Measurements from ENCODE around the gene MYBPC3. TPM values are rescaled to one million over a fixed set of nuclear protein-coding genes. Genes with fewer than 3 reads are reported as not detected.
A peak's percentile ranks its signal among the peaks of the same experiment; 100 is the strongest.

The MYBPC3 gene
- total and polyA plus RNA-seq, 2 donors (not counting 1 experiment from before 2014, with no cell fraction given): not detected

- H3K9me3 ChIP-seq (ENCODE audit: control insufficient read depth, insufficient read depth, low read depth, low read length): no peaks in the 10 kb centered on the region
- H3K27ac ChIP-seq (ENCODE audit: insufficient read depth, low read length): peak overlapping the region; percentile 23
- H2AFZ ChIP-seq (ENCODE audit: low read length): peak overlapping the region; percentile 36
- TF ChIP-seq EZH2 (IDR thresholded peaks at IDR 0.05; ENCODE audit: low read length, missing control alignments) (no peak), CTCF (conservative IDR thresholded peaks at IDR 0.05 in 1 of 2, IDR thresholded peaks at IDR 0.05 in 1 of 2; ENCODE audit: low read depth in 1 of 2, low read length in 2 of 2) (no peak)
- H3K36me3 ChIP-seq (ENCODE audit: control insufficient read depth, insufficient read depth, low read length): no peaks in the 10 kb centered on the region
- no peaks in the 10 kb centered on the region for H3K79me2 ChIP-seq (ENCODE audit: control insufficient read depth, insufficient read depth, low read length)
- DNase-seq (ENCODE audit: low read depth in 2 of 2): peak; percentile 63 to 76
- H3K4me2 ChIP-seq (ENCODE audit: extremely low read depth, insufficient read depth, low read length): peak overlapping the region; percentile 59
- H3K27me3 ChIP-seq (ENCODE audit: control insufficient read depth, insufficient read depth, low read length): no peaks in the 10 kb centered on the region
- peaks cover 8% of the 10 kb centered on the region for H3K4me1 ChIP-seq (ENCODE audit: control insufficient read depth, extremely low read depth, insufficient read depth, low read length)
- H3K9ac ChIP-seq (ENCODE audit: insufficient read depth, low read length): no peak overlapping the region
- no peak overlapping the region for H3K4me3 ChIP-seq (replicated peaks in 1 of 4; ENCODE audit: control extremely low read depth in 1 of 4, insufficient read depth in 1 of 4, low read depth in 3 of 4, low read length in 4 of 4)
- no peaks in the 10 kb centered on the region for H4K20me1 ChIP-seq (ENCODE audit: control insufficient read depth, extremely low read depth, insufficient read depth, low read length)
Measured at GRCh38 chr11:47393163-47394049, 40.9 kb upstream of the MYBPC3 start.

- Histone ChIP-seq H3K79me2 (ENCODE audit: control insufficient read depth, insufficient read depth, low read length) (no peaks in the 10 kb centered on the region), H3K4me1 (ENCODE audit: control insufficient read depth, extremely low read depth, insufficient read depth, low read length) (peaks cover 8% of the 10 kb centered on the region), H4K20me1 (ENCODE audit: control insufficient read depth, extremely low read depth, insufficient read depth, low read length) (no peaks in the 10 kb centered on the region), H3K4me3 (replicated peaks in 1 of 4; ENCODE audit: control extremely low read depth in 1 of 4, insufficient read depth in 1 of 4, low read depth in 3 of 4, low read length in 4 of 4) (no peak overlapping the region), H3K4me2 (ENCODE audit: extremely low read depth, insufficient read depth, low read length) (no peak overlapping the region), H3K27ac (ENCODE audit: insufficient read depth, low read length) (no peak overlapping the region), H3K9ac (ENCODE audit: insufficient read depth, low read length) (no peak overlapping the region), H3K9me3 (ENCODE audit: control insufficient read depth, insufficient read depth, low read depth, low read length) (no peaks in the 10 kb centered on the region), H3K27me3 (ENCODE audit: control insufficient read depth, insufficient read depth, low read length) (no peaks in the 10 kb centered on the region), H2AFZ (ENCODE audit: low read length) (no peak overlapping the region), H3K36me3 (ENCODE audit: control insufficient read depth, insufficient read depth, low read length) (no peaks in the 10 kb centered on the region)
- TF ChIP-seq CTCF (conservative IDR thresholded peaks at IDR 0.05 in 1 of 2, IDR thresholded peaks at IDR 0.05 in 1 of 2; ENCODE audit: low read depth in 1 of 2, low read length in 2 of 2): no peak
- no peak for TF ChIP-seq EZH2 (IDR thresholded peaks at IDR 0.05; ENCODE audit: low read length, missing control alignments)
- DNase-seq (ENCODE audit: low read depth in 2 of 2): no peak
Measured at GRCh38 chr11:47392546-47393162, 40.2 kb upstream of the MYBPC3 start.

GRCh38 chr11:47391711-47392432 lies 39.4 kb upstream of the MYBPC3 start:
- Histone ChIP-seq H4K20me1 (ENCODE audit: control insufficient read depth, extremely low read depth, insufficient read depth, low read length) (no peaks in the 10 kb centered on the region), H3K4me2 (ENCODE audit: extremely low read depth, insufficient read depth, low read length) (no peak overlapping the region), H3K27ac (ENCODE audit: insufficient read depth, low read length) (no peak overlapping the region), H3K9me3 (ENCODE audit: control insufficient read depth, insufficient read depth, low read depth, low read length) (no peaks in the 10 kb centered on the region), H3K27me3 (ENCODE audit: control insufficient read depth, insufficient read depth, low read length) (no peaks in the 10 kb centered on the region), H3K9ac (ENCODE audit: insufficient read depth, low read length) (no peak overlapping the region), H2AFZ (ENCODE audit: low read length) (no peak overlapping the region), H3K4me3 (replicated peaks in 1 of 4; ENCODE audit: control extremely low read depth in 1 of 4, insufficient read depth in 1 of 4, low read depth in 3 of 4, low read length in 4 of 4) (no peak overlapping the region), H3K36me3 (ENCODE audit: control insufficient read depth, insufficient read depth, low read length) (no peaks in the 10 kb centered on the region), H3K79me2 (ENCODE audit: control insufficient read depth, insufficient read depth, low read length) (no peaks in the 10 kb centered on the region), H3K4me1 (ENCODE audit: control insufficient read depth, extremely low read depth, insufficient read depth, low read length) (peaks cover 8% of the 10 kb centered on the region)
- no peak for DNase-seq (ENCODE audit: low read depth in 2 of 2)
- TF ChIP-seq EZH2 (IDR thresholded peaks at IDR 0.05; ENCODE audit: low read length, missing control alignments) (no peak), CTCF (conservative IDR thresholded peaks at IDR 0.05 in 1 of 2, IDR thresholded peaks at IDR 0.05 in 1 of 2; ENCODE audit: low read depth in 1 of 2, low read length in 2 of 2) (no peak)
